Endothelial cell of umbilical vein (primary cell): ENCODE data around the gene PXN. TPM values are rescaled to one million over a fixed set of nuclear protein-coding genes. Genes with fewer than 3 reads are reported as not detected.

Source experiments
- BruUV-seq: library from RNA; stranded (reverse); fragments of 400-500 nt; replicated peaks from 2 replicates; lab custom pipeline; 2021; lab: Mats Ljungman, UMichigan
- CTCF ChIA-PET: fragments of 300-600, 350-600 bp; sonication (Branson Sonifier 250); formaldehyde crosslinking; loops from one replicate; lab custom pipeline; 2021; ENCODE audit warnings: antibody characterized with exemption, inconsistent platforms; lab: Charles Lee
- POLR2A ChIA-PET: fragments of 300-600, 350-600 bp; sonication (Branson Sonifier 250); formaldehyde crosslinking; loops from one replicate; lab custom pipeline; 2021; ENCODE audit warnings: antibody characterized with exemption, inconsistent platforms; lab: Charles Lee
- DNase-seq: peaks from one replicate; pipeline ENCODE4 v3.0.0-alpha.2; 2011; ENCODE audit warnings: low read depth, low spot score
- FAIRE-seq: peaks from 2 replicates; lab custom pipeline; 2011; peaks lifted over from hg19 to GRCh38; lab: Jason Lieb, UNC
- H2AFZ ChIP-seq: 2 replicates; pipeline ENCODE4 v1.6.0; 2012; ENCODE audit warnings: low read depth, low read length, control low read depth, inconsistent platforms
- H3K27ac ChIP-seq: 2 replicates; pipeline ENCODE4 v1.5.1; 2011; ENCODE audit warnings: low read depth, mild to moderate bottlenecking, control low read depth, low read length, moderate library complexity; ENCODE audit not compliant: insufficient read depth
- H3K27me3 ChIP-seq, 2 experiments: 2 replicates each; pipeline versions ENCODE4 v1.6.0 to v1.6.1; 2011; ENCODE audit warnings: low read length in 2 of 2, mixed read lengths in 1 of 2; ENCODE audit not compliant: control insufficient read depth in 2 of 2, insufficient read depth in 2 of 2
- H3K36me3 ChIP-seq, 2 experiments: 2 replicates in 1 of 2; 3 replicates in 1 of 2; pipeline ENCODE4 v1.5.1; 2011; ENCODE audit warnings: low read length in 2 of 2, mild to moderate bottlenecking in 1 of 2, moderate library complexity in 1 of 2; ENCODE audit not compliant: control insufficient read depth in 2 of 2, insufficient read depth in 2 of 2; ENCODE audit errors: extremely low read depth in 1 of 2
- H3K4me1 ChIP-seq: 3 replicates; pipeline ENCODE4 v1.5.1; 2011; ENCODE audit warnings: mild to moderate bottlenecking, low read length; ENCODE audit not compliant: control insufficient read depth, insufficient read depth; ENCODE audit errors: extremely low read depth
- H3K4me2 ChIP-seq: 2 replicates; pipeline ENCODE4 v1.6.1; 2011; ENCODE audit warnings: low read length, control low read depth, mixed read lengths; ENCODE audit not compliant: insufficient read depth
- H3K4me3 ChIP-seq, 3 experiments: fragments of 200-600 bp in 1 of 3; sonication (generic), shearing (Covaris generic) in 1 of 3; replicated peaks in 1 of 3; 2 replicates each; pipeline ENCODE4 v1.5.1; 2011 to 2016; ENCODE audit warnings: control low read depth in 3 of 3, low read length in 3 of 3, mild to moderate bottlenecking in 2 of 3, inconsistent platforms in 1 of 3, low read depth in 1 of 3, moderate library complexity in 1 of 3; ENCODE audit not compliant: insufficient read depth in 1 of 3
- H3K79me2 ChIP-seq: 2 replicates; pipeline ENCODE4 v1.6.0; 2012; ENCODE audit warnings: low read length, inconsistent platforms; ENCODE audit not compliant: control insufficient read depth, insufficient read depth
- H3K9ac ChIP-seq: replicated peaks from 2 replicates; pipeline ENCODE3; 2011; ENCODE audit warnings: low read length, control low read depth; ENCODE audit not compliant: insufficient read depth; ENCODE audit errors: extremely low read depth
- H3K9me1 ChIP-seq: replicated peaks from 3 replicates; pipeline ENCODE4 v1.6.0; 2011; ENCODE audit warnings: mild to moderate bottlenecking, low read length; ENCODE audit not compliant: control insufficient read depth, insufficient read depth; ENCODE audit errors: extremely low read depth
- H3K9me3 ChIP-seq: replicated peaks from 2 replicates; pipeline ENCODE4 v1.5.1; 2012; ENCODE audit warnings: low read length, inconsistent platforms; ENCODE audit not compliant: control insufficient read depth, insufficient read depth
- H4K20me1 ChIP-seq: replicated peaks from 2 replicates; pipeline ENCODE3; 2011; ENCODE audit warnings: mild to moderate bottlenecking, low read length; ENCODE audit not compliant: control insufficient read depth, insufficient read depth; ENCODE audit errors: extremely low read depth
- GATA2 ChIP-seq: IDR thresholded peaks from 2 replicates; pipeline ENCODE4 v1.7.0; 2011; ENCODE audit warnings: low read depth, mild to moderate bottlenecking, moderate library complexity, mixed read lengths, low read length; ENCODE audit not compliant: insufficient read length, insufficient read depth
- POLR2A ChIP-seq: IDR thresholded peaks from 2 replicates; pipeline ENCODE4 v1.6.1; 2012; ENCODE audit warnings: low read depth, mild to moderate bottlenecking, control low read depth, low read length
- POLR2AphosphoS5 ChIP-seq: IDR thresholded peaks from 2 replicates; pipeline ENCODE4 v1.6.1; 2012; ENCODE audit warnings: low read depth, mild to moderate bottlenecking, control low read depth, low read length, moderate library complexity; ENCODE audit not compliant: insufficient read depth
- dilution Hi-C: fragments of 300-500 bp; cut with MboI; formaldehyde crosslinking; loops from one replicate; pipeline ENCODE4 v1.15.0; 2019; ENCODE audit warnings: low sequenced_read_pairs; ENCODE audit not compliant: extremely low pct_ligation_motif_present
- intact Hi-C: fragments of 100-400 bp; cut with micrococcal nuclease; formaldehyde crosslinking; loops from one replicate; pipeline ENCODE4 v1.10.0; 2022
- polyA plus RNA-seq, 4 experiments: library from polyadenylated mRNA; depleted of rRNA in 3 of 4; stranded (reverse) in 3 of 4; unstranded in 1 of 4; fragments of >200 nt; gene quantifications; 2 replicates each; pipeline versions ENCODE4 v1.2.1 to v1.2.3, GENCODE V29; 2011 to 2012; ENCODE audit warnings: missing spikeins in 1 of 4
- total RNA-seq: library from RNA; stranded (reverse); gene quantifications from 2 replicates; pipeline ENCODE4 v1.2.3, GENCODE V29; 2021
- TF ChIP-seq, protein P1 (sequence below), 2 donors: IDR thresholded peaks; 1 replicate in 1 of 2; 2 replicates in 1 of 2; pipeline ENCODE4 v1.5.1; 2011; ENCODE audit warnings: low read length in 2 of 2, mild to moderate bottlenecking in 2 of 2, moderate library complexity in 2 of 2, control low read depth in 1 of 2, inconsistent platforms in 1 of 2, low read depth in 1 of 2; ENCODE audit not compliant: insufficient read depth in 1 of 2; ENCODE audit errors: extremely low read depth in 1 of 2
- TF ChIP-seq, protein P2 (sequence below): IDR thresholded peaks from 2 replicates; pipeline ENCODE4 v1.6.1; 2011; ENCODE audit not compliant: insufficient read depth, insufficient read length

PXN gene
- total and polyA plus RNA-seq, 2 donors (not counting 3 experiments of a cell fraction or from before 2014, with no cell fraction given): 132 to 258 TPM

DNA sequence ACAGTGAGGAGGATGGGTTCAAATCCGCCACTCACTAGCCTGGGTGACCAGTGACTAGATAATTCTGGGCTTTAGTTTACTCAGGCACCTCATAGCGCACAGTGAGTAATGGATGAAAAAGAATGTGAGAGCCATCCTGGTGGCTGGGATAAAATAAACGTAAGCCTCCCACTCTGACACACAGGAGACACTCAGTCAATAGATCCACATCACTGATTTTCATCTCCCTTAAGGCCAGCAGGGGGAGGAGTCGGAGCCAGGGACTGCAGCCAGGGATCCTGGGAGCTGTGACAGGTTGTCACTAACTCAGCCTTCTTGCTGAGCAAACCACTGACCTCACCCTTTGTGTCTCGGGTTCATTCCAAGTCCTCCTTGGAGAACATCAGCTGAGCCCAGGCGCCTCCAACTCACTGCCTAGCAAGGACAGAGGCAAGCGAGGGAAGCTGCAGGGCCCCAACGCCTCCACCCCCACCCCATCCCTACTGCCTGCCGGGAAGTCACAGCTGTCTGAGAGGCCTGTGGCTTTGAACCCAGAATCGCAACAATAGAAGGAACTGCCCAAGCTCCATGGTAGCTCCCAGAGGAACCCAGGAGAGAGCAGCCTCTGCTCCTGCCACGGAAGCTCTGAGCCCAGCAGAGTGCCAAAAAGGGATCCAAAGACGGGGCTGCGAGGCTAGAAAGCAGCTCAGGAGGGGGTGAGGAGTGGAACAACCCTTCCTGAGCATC lies 30.7 kb downstream of the PXN start:
- H3K4me2 ChIP-seq: no peak overlapping the region
- DNase-seq: peak; percentile 79
- peak; percentile 69 for TF ChIP-seq GATA2
- peak; percentile 49 for TF ChIP-seq POLR2AphosphoS5
- peak; percentile 22 for TF ChIP-seq POLR2A
- TF ChIP-seq, protein P1, sequence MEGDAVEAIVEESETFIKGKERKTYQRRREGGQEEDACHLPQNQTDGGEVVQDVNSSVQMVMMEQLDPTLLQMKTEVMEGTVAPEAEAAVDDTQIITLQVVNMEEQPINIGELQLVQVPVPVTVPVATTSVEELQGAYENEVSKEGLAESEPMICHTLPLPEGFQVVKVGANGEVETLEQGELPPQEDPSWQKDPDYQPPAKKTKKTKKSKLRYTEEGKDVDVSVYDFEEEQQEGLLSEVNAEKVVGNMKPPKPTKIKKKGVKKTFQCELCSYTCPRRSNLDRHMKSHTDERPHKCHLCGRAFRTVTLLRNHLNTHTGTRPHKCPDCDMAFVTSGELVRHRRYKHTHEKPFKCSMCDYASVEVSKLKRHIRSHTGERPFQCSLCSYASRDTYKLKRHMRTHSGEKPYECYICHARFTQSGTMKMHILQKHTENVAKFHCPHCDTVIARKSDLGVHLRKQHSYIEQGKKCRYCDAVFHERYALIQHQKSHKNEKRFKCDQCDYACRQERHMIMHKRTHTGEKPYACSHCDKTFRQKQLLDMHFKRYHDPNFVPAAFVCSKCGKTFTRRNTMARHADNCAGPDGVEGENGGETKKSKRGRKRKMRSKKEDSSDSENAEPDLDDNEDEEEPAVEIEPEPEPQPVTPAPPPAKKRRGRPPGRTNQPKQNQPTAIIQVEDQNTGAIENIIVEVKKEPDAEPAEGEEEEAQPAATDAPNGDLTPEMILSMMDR (IDR thresholded peaks at IDR 0.05; ENCODE audit: extremely low read depth in 1 of 2, insufficient read depth in 1 of 2, low read depth in 1 of 2, low read length in 2 of 2): peak; percentile 50 to 55
- TF ChIP-seq, protein P2, sequence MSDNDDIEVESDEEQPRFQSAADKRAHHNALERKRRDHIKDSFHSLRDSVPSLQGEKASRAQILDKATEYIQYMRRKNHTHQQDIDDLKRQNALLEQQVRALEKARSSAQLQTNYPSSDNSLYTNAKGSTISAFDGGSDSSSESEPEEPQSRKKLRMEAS: no peak
- peaks cover 87% of the 10 kb centered on the region for H3K4me1 ChIP-seq
- H3K79me2 ChIP-seq: peaks cover 82% of the 10 kb centered on the region
- H3K9ac ChIP-seq: peak overlapping the region; percentile 59
- no peaks in the 10 kb centered on the region for H4K20me1 ChIP-seq
- H3K9me1 ChIP-seq: no peaks in the 10 kb centered on the region
- no peak overlapping the region for H3K4me3 ChIP-seq
- H3K27me3 ChIP-seq: no peaks in the 10 kb centered on the region
- ChIA-PET CTCF (interaction anchor here (0.9 to 24.5 kb wide), 6 partner anchors 8 to 57 kb away, joined by 4 to 906 read pairs (median 6); partner anchors contain the start of genes PXN, RNU4-2 and RPLP0), POLR2A (interaction anchor here (0.6 to 1.4 kb wide), 8 partner anchors 8 to 56 kb away, joined by 3 to 23 read pairs (median 6); partner anchors contain the start of genes RNU4-2 and RPLP0)
- intact Hi-C loops (no loop called here), dilution Hi-C loops (no loop called here)
- H3K27ac ChIP-seq: peak overlapping the region; percentile 100
- no TSS peak for BruUV-seq
- H3K9me3 ChIP-seq: no peaks in the 10 kb centered on the region
- no peaks in the 10 kb centered on the region for H3K36me3 ChIP-seq
- peak; percentile 94 for FAIRE-seq
- no peak overlapping the region for H2AFZ ChIP-seq
